Non-pigmented ciliary epithelial cell (primary cell): ENCODE results near the gene PHYH.
"Not testable (repeated sequence)": the region's sequence is repeated elsewhere in the genome, so short reads cannot be mapped to it uniquely, and the experiment has no call there.

ENCODE experiments used
- DNase-seq: peaks from one replicate; pipeline ENCODE4 v3.0.0-alpha.2; 2010; ENCODE audit warnings: low read depth

Gene PHYH

DNA sequence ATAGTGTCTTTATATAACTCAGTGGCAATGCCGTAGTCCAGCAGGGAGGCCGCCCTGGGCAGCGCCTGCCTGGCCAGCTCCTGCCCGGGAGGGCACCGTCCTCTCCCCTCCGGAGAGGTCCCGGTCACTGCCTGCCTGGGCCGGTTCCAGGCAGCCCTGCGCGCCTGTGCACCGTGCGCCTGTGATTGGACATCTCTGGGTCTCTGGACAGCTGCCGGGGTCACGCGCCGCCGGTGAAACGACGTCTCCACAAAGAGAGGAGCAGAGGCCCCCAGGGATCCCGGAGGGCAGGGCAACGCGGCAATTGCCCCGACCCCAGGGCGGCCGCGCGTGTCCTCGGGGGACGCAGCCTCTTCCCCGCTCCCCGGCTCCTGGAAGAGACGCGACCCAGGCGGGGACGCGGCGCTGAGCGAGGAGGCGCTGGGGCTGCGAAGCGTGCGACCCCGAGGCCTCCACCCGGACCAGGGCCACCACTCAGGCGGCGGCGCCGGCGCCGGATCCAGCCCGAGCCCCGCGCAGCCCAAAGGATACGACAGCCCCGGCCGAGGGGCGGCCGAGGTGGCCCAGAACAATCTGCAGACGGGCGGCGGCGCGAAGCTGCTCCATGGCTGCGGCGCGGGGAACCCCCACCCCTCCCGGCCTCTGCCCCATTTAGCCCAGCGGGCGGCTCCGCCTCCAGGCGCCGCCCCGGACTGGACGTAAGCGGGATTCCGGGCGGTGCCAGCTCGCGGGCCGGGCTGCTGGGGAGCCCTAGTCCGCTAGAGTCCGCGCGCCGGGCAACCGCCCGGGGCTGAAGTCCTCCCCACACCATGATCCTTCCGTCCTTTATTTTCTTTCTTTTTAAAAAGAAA lies at the start of gene PHYH:
PHYH (minus strand) TSS at position 628 of the 851 bp plus-strand sequence; CDS start at position 606, 22 bp downstream.
- DNase-seq: peak; percentile 11

DNA sequence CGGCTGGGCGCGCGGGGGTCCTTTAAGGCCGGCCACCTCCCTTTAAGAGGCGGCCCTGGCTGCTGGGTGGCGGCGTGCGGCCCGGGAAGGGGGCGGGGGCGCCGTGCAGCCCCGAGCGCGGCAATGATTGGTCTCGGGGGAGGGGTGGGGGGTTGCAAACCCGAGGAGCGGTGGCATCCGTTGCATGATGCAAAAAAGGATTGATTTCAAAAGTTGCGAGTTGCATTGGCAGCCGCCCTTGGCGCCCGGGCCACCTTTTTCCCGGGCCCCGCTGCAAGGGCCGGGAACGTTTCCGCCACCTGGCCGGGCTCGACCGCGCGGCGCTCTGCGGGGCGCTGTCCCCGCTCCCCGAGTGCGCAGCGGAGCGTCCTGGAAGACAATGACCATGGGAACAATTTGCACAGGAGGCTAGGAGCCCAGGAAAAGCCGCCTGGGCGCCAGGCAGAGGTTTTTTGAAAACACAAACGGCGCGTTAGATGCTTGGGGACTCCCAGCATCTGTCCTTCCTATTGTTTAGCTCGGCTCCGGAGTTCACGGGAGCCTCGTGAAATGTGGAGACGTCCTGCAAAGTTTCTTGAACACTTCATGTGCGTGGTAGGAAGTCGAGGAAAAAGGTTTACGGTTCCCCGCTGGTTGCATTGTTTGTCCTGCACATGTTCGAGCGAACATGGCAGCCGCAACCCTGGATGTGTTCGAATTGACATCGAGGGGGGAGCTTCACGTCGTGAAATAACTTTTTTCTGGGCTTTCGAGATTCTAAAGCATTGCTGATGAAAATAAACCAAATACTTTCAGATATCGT lies 48.6 kb upstream of the PHYH start, which contains the start of gene SEPHS1:
SEPHS1 (minus strand) TSS at position 78 of the 802 bp plus-strand sequence. CDS start 3,343 bp downstream, outside the sequence.
- DNase-seq: no peak

DNA sequence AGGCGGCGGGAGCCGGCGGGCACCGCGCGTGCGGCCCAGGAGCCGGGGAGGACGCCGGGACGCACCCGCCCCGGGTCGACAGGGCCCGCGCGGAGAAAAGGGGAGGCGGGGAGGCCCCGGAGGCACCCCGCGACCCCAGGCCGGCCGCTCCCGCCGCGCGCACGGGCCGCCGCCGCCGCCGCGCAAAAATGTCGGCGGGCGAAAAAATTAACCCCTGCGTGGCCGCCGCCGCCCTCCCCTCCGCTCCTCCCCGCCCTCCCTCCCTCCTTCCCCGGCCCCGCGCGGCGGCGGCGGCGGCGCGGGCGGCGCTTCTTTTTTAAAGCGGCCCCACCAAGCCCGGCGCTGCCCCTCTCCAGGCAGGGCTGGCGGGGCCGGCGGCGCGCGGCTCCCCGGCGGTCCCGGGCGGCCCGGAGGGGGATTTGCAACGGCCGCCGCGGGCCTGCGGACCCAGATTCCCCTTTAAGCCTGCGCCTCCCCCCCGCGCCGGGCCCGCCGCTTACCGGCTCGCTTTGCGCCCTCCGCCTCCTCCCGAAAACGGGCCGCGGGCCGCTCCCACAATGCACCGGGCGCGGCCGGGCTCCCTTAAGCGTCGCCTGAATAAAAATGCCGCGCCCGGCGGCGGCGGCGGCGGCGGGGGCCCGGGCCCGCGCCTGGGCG lies 47.8 kb upstream of the PHYH start:
- DNase-seq: no peak

DNA sequence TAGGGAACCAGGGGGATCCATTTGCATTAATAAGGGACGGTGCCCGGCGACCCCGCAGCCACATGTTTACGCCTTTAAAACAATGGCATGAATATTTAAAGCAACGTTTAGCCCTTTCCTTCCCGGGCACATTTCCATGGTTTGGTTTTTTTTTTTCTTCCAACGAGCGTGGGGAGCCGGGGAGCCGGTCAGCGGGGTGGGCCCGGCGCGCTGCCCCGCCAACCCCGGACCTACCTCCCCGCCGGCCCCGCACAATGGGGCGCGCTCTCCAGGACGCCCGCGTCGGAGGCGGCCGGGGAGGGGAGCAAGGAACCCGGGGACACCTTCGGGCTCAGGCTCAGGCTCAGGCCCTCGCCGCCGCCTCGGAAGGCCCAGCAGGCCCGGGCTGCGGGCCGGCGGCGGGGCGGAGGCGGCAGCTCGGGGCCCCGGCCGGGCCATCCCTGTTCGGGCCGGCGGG lies 47.2 kb upstream of the PHYH start:
- no peak for DNase-seq

DNA sequence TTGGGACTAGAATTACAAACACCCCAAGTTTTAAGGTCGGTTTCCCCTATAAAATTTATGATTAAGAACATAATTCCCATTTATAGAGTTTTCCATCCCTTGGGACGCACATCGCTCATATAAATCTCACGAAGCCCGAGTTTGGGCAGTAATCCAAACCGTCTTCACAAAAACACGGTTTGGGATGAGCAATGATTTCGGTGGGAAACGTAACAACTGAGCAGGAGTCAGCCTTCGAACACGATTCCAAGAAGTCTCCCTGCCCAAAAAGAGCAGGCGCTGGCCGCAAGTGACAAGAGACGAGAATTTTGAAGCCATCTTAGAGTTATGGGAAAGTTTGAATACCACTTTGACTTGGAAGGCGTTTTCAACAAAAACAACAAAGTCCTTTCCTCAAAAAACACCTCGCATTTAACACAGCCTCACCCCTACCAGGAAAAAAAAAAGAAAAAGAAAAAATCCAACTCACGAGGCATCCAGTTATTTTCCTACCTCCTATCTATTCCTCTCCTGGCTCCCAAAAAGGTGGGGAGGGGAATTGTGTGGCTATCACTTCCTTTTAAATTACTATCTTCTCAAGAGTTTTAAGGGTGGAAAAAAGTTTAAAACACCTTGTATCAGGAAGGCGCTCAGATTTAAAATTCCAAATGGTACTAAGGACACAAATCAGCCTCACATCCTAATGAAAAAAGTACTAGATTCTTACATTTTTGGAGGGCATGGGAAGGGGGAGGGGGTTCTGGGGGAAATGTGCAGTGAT lies 46.6 kb upstream of the PHYH start:
- DNase-seq: no peak

DNA sequence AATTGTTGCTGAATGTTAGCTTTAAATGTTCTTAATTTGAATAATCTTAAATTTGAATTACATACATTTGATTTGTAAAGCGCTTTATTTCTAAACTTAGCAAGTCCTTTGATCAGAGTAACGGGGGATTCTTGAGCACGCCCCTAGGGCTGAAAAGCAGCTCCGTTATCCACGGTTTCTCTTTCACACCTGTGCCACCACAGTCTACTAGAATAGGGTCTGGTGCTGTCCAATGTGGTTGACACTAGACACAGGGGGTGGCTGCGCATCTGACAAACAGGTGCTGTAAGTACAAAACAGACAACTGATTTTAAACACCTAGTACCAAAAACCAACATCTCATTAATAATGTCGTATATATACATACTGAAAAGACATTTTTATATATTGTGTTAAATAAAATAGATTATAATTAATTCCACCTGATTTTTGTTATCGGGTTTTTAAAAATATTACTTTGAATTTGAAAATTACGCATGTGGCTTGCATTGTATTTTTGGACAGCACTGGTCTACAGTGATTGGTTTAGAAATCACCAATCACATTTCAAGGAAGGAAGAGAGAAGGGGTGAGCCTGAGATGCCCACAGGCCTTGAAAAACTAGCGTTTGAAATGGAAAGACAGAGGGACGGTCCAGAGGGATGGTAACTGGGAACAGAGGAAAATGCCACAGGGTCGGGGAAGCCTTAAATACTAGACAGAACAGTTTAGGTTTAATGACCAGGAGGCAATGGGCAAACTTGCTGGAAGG lies 40.9 kb upstream of the PHYH start:
- no peak for DNase-seq

DNA sequence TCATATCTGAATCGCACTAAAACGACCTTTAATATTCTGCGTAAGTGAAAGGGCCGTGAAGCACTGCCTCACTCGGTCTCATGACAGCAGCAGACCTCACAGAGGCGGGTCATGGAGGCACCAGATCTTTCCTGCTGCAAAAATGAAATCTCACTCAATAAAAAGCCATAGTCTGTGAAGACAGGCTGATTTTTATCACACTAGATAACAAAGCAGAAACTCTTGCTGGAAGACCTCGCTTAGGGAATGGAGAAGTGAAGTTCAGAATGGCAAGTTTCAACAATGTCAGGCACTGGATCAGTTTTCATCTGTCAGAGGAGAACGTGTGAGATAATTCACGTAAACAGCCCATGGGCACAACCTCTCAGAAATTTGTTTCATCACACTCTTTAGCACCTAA lies 40.2 kb upstream of the PHYH start:
- DNase-seq: no peak

DNA sequence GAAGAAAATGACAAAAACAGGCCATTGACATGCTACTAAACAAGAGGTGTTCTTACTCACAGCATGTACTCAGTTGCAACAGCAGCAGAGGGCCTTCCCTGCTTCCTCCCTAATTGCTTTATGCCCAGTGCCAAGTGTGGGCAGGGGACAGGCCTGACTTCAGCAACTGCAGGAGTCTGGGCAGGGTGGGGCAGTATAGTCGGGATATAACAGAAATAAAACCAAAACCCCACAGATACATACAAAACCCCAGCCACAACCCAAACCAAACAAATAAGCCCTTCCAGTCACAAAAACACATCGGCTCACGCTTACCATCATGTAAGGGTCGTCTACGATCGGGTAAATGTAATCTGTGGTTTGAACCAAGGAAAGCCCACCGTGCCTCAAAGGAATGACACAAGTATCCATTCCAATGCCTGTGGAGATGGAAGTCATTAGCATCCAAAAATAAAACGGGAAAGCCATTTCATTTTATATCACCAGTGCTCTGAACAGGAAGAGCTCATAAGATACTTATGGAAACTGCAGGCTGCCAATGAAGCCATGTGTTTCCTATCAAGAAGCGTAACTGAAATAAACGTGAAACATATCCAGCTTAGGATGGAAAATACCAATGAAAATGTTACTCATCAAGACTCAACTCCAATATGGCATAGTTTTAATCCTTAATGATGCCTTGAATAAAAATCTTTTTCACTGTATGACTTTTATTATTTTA lies 38.7 kb upstream of the PHYH start:
- no peak for DNase-seq

DNA sequence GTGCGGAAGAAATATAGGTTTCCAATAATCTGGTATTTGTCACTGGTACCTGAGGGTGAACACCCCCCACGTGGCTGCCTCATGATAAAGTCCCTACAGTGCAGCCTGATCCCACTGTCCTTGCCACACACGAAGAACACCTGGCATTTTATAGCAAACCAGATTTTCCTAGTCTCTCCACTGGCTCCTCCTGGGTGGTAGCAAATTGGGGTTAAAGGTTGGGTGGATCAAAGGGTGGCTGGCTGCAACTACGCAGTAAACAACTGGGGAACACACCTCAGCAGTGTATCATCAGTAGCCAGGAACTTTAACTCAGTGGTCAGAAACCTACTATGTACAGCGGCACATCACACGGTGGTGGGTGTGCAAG lies 37.9 kb upstream of the PHYH start:
- no peak for DNase-seq

DNA sequence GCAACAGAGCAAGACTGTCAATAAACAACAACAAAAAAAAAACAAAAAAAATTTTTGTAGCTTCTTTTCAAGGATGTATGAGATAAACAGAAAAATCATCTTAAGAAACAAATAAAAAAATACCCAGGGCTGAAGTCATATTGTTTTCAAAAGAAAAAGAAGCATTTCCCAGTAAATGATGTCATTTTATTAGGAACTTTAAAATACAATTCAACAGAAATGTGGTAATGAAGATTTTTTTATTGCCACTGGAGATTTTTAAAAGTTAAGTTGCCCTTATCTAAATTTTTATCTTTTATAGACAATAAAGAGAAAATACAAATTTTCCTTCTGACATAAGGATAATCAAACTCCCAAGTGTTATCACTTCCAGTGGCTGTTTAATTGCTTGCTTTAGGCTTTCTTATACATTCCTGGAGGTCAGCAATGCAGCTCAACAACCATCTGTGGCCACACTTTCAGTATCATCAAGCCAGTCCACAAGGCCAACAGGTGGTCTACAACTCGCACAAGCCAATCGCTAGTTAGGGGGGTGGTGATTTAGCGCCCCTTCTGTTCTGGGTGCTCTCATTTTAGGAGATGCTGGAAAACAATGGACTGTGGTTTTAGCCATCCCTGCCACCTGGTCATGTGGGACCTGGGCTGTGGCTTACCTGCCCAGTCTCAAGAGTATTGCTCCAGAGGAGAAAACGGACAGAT lies 37.4 kb upstream of the PHYH start:
- no peak for DNase-seq

DNA sequence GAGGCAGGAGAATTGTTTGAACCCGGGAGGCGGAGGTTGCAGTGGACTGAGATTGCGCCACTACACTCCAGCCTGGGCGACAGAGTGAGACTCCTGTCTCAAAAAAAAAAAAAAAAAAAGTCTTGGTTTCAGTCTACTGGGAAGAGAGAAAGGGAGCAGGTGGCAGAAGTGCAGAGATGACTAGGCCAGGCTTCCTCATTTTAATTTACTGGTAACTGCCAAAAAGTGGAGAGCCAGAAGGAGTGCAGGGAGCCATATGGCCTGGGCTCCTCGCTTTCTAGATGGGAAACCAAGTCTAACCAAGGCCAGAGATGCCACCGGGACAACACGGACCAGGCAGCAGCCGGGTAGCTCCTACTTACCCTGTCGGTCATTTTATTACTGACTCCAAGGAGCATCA lies 36.0 kb upstream of the PHYH start:
- no peak for DNase-seq

DNA sequence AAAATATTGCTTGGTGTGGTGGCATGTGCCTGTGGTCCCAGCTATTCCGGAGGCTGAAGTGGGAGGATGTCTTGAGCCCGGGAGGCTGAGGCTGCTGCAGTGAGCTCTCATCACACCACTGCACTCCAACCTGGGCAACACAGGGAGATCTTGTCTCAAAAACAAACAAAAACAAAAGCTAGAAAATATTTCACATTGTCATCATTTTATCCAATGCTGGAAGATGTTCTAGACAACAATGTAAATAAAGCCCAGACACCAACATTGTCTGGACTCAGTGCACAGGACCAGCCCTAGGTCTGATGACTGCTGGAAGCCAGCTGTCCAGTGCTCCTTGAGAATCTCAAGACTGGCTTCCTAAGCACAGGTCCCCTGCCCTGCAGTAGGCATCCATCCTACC lies 34.7 kb upstream of the PHYH start:
- DNase-seq: no peak

DNA sequence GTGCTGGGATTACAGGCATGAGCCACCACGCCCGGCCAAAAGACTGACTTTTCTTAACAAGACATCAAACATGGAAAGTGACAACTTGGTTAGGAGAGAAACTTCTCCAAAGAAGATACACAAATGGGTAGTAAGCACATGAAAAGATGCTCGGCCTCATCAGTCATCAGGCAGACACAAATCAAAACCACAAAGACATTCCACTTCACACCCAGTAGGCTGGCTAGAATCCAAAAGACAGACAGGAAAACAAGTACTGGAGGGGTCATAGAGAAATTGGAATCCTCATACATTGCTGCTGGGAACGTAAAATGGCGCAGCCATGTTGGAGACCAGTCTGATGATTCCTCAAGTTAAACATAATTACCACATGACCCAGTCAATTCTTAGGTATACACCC lies 31.8 kb upstream of the PHYH start:
- no peak for DNase-seq

DNA sequence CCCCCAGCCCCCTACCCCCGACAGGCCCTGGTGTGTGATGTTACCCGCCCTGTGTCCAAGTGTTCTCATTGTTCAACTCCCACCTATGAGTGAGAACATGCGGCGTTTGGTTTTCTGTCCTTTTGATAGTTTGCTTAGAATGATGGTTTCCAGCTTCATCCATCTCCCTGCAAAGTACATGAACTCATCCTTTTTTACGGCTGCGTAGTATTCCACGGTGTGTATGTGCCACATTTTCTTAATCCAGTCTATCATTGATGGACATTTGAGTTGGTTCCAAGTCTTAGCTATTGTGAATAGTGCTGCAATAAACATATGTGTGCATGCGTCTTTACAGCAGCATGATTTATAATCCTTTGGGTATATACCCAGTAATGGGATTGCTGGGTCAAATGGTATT lies 31.1 kb upstream of the PHYH start:
- not testable (repeated sequence) for DNase-seq

DNA sequence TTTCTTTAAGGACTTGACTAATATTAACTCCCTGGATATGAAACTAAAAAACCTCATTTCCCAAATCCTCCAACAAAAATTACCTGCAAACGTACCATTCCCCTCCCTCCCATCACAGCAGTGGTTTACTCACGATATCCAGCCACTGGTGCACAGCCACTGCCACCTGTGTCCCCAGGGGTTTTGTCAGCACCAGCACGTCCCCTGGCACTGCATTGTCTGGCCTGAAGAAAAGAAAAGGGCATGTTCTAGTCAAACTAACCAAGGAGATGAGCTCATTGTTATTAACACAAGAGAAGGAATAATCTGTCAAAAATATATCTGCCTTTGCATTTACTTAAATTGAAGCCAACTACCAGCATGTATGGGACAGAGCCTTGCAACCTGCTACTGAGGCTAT lies 29.7 kb upstream of the PHYH start:
- no peak for DNase-seq

DNA sequence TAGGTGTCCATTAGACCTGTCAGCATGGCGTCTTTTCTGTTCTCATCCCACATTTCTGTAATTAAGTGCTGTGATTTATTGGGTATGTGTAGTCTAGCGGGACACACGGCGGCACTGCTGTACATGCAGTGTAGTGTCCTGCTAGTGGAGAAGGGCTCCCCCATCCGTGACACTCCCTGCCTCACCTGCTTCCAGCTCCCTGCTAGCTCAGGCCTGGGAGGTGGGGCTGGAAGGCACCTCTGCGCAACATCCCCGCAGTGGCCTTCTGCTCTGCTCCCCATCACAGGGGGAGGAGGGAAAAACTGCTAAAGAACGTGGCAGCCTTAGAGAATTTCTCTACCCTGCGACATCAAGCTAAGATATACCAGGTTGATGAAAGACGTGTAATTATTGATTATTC lies 28.7 kb upstream of the PHYH start:
- no peak for DNase-seq

DNA sequence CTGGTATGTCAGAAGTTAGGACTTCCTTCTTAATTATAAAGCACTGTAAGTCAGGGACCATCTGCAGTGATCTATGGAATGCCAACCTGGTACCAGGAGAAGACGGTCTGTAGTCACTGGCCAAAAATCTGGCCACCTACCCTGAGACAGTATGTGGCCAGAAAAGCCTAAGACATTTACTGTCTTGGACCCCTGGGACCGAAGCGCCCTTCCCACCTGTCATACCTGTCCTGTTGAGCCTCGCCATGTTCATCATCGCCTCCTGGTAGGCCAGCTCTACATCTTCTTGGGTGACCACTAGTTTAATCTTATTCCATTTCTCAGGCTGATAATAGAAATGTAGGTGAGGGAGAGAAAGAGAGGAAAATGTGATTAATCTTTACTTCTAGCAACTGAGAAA lies 28.3 kb upstream of the PHYH start:
- no peak for DNase-seq

DNA sequence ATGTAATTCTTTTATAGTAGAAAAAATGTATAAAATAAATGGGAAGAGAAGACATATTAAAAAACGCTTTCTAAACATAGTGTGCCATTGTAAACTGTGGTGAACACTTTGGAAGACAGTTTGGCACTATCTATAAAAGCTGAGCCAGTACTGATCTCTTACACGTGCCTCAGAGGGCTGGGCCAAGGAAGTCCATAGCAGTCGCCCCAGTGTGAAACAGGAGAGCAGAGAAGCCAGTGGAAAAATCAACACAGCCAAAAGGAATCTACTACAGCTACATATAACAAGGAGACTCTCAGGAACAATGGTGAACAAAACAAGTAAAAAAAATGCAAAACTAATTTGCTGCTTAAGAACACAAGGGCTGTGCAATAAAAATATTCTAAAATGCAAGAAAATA lies 27.7 kb upstream of the PHYH start:
- DNase-seq: no peak

DNA sequence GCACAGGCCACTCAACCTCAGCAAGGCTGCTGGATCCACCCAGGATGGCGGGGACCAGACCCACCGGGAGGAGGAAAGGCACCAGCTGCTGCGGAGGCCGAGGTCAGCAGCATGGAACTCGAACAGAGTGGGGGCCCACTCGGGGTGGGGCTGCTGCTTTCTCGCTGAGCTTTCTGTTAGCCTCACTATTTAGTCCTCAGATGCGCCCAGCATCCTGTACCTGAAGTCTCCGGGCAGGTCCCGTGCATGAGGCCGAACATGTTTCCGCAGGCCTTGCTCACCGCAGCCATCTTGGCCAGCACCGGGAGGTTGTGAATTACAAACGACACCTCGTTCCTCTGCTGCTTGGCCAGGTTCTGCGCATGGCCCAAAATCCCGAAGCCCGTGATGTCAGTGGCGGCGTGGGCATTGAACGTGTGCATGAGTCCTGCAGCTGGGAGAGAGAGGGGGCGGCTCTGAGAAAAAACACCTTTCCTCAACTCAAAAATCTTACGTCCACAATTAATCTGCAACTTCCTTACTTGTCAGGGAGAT lies 22.8 kb upstream of the PHYH start:
- DNase-seq: no peak

DNA sequence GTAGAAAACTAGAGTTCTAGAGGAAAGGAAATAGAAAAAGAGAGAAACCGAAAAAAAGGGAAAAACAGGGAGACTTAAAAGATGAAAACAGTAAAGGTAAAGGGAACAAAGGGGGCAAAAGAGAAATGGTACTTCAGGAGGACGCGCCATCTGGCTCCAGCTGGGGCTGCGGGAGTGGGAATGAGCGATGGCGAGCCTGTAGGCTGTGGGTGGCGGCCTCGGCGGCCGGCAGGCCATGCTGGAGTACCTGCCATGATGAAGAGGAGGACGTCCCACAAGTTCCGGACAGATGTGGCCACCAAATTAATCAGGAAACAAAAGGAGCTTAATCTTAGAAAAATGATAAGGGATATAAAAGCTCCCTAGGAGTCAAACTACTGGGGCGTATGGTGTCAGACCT lies 21.7 kb upstream of the PHYH start:
- DNase-seq: no peak
